Fibroblast of villous mesenchyme (primary cell): Measurements from ENCODE around the gene POLN. TPM values are rescaled to one million over a fixed set of nuclear protein-coding genes. Genes with fewer than 3 reads are reported as not detected.

Experiments used
- DNase-seq: peaks from one replicate; pipeline ENCODE4 v3.0.0-alpha.2; 2010; ENCODE audit warnings: low read depth
- H3K4me3 ChIP-seq: 2 replicates; pipeline ENCODE4 v1.5.1; 2011; ENCODE audit warnings: low read depth, mild to moderate bottlenecking, low read length
- total RNA-seq: library from RNA; depleted of rRNA; stranded (reverse); fragments of >200 nt; gene quantifications from 2 replicates; pipeline ENCODE4 v1.2.3, GENCODE V29; 2012
- TF ChIP-seq, protein P1 (sequence below): IDR thresholded peaks from 2 replicates; pipeline ENCODE4 v1.5.1; 2012; ENCODE audit warnings: low read depth, mild to moderate bottlenecking, low read length; ENCODE audit not compliant: insufficient read depth

POLN gene
- total RNA-seq, 1 donor: 4.7 TPM

DNA sequence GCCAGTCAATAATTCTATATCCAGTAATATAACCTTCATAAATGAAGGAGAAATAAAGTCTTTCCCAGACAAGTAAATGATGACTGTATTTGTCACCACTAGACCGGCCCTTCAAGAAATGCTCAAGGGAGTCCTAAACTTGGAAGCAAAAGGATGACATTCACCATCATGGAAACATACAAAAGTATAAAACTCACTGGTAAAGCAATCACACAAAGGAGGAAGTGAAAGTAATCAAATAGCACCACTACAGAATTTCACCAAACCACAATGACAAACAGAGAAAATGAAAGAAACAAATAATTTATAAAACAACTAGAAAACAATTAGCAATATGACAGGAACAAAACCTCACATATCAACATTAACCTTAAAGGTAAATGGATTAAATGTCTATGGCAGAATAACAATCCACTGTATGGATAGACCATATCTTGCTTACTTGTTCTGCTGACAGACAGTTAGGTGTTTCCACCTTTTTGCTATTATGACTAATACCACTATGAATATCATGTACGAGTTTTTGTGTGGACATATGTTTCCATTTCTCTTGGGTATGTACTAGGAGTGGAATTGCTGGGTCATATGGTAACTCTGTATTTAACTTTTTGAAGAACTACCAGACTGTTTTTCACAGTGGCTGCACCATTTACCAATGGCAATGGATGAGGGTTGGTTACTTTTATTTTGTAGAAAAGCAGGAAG is 137.9 kb downstream of the POLN start:
- no peak overlapping the region for H3K4me3 ChIP-seq
- no peak for DNase-seq
- TF ChIP-seq, protein P1, sequence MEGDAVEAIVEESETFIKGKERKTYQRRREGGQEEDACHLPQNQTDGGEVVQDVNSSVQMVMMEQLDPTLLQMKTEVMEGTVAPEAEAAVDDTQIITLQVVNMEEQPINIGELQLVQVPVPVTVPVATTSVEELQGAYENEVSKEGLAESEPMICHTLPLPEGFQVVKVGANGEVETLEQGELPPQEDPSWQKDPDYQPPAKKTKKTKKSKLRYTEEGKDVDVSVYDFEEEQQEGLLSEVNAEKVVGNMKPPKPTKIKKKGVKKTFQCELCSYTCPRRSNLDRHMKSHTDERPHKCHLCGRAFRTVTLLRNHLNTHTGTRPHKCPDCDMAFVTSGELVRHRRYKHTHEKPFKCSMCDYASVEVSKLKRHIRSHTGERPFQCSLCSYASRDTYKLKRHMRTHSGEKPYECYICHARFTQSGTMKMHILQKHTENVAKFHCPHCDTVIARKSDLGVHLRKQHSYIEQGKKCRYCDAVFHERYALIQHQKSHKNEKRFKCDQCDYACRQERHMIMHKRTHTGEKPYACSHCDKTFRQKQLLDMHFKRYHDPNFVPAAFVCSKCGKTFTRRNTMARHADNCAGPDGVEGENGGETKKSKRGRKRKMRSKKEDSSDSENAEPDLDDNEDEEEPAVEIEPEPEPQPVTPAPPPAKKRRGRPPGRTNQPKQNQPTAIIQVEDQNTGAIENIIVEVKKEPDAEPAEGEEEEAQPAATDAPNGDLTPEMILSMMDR: no peak

DNA sequence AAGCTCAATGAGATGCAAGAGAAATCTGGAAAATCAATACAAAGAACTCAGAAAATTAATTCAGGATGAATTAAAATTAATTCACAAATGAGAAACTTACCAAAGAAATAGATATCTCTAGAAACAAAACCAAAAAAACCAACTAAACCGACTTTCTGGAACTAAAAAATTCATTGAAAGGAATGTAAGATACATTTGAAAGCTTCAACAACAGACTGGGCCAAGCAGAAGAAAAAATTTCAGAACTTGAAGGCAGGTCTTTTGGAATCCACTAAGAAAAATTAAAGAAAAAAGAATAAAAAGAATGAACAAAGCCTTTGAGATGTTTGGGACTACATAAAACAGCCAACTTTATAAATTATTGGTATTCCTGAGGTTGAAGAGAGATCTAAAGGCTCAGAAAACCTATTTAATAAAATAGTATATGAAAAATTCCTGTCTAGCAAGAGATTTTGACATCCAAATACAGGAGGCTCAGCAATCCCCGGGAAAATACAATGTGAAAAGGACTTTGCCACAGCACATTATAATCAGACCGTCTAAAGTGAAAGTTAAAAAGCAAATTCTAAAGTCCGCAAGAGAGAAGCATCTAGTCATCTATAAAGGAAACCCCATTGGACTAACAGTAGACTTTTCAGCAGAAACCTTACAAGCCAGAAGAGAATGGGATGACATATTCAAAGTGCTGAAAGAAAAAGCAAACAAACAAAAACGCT is 138.6 kb downstream of the POLN start:
- no peak overlapping the region for H3K4me3 ChIP-seq
- TF ChIP-seq, protein P1: no peak
- no peak for DNase-seq

DNA sequence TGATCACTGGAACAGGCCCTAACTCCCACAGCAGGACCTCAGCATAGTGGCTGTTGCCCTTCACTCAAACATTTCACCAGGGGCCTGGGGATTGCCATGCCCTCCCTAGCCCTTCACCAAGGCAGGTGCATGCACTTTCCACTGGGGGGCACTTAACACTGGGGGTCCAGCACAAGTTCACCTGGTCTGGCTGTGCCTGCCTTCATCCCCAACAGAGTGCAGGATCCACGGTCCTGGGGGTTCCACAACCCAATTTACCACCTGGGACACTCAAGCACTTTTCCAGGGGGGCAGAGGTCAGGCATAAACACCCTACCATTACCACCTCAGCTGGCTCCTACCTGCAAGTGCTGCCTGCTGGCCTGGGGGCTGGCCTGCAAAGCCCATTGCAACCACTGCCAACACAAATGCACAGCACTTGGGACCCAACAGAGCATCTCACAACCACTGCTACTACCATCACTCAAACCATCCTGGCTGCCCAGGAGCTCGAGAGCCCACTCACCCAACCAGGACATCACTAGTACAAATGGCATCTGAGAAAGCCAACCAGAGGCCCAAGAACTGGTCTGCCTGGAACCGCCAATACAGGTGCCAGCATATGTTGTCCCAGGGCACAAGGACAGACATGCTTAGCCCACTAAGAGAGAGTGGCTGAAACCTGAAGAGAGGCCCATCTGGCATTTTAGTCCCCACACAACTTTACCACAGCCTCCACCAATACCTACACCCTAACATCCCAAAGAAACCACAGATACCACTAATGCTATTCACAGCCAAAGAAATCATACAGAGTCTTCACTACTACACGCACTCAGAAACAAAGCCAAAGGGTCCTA is 139.7 kb downstream of the POLN start:
- TF ChIP-seq, protein P1: no peak

DNA sequence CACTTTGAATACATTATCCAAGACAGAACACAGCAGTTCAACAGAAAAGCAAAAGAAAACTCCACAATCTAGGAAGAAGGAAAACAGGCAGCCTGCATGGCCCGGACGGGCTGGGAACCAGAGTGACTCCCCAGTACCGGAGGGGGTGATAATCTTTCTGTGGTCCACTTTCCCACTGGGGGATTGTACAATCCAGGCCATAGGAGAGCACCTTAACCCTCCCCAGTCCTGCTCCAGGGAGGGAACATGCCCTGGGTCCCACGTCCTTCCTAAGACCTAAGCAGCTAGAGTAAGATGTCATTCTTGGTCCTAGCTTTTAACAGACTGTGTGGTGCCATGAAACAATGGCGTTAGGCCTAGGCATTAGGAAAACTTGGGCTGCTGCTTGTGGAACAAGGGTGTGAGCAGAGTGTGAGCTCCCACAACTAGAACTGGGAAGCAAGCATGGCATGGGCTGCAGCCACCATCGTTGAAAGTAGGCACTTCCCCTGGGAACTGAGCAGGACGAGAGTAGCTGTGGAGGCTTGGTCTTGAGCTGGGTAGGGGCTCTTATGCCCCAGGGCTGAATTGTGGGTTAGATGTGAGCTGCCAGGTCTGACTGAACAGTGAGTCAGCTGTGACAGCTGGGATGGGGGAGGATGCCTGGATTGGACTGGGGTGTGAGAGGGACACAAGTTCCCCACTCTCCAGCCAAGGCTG is 140.4 kb downstream of the POLN start:
- no peak for DNase-seq
- TF ChIP-seq, protein P1: no peak
- H3K4me3 ChIP-seq: no peak overlapping the region

More for the DNA sequence above, 139.7 kb downstream of the POLN start:
- H3K4me3 ChIP-seq: no peak overlapping the region
- DNase-seq: no peak

DNA sequence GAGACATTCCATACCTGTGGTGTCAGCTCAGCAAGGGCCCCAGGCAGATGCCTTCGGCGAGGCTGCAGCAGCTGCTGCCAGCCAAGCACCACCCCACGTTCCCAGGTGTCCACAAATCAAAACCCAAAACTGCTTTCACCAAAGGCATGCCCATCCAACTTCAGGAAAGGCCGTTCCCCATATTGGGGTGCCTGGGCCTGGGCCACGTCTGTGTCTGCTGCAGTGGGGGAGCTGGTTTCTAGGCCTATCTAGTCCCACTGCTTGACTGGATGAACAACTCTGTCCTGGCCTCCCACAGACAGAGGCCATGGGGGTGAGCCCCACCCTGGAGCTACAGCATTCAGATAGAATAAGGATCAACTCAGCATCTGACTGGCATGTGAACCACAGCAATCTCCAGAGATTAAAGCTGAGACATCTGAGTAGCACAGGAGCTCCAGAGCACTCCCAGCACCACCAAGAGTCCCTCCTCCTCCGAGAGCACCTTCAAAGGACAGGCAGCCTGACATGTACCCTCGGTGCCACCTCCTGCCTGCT is 145.8 kb downstream of the POLN start:
- DNase-seq: no peak
- no peak overlapping the region for H3K4me3 ChIP-seq
- TF ChIP-seq, protein P1: no peak
